Tibial nerve (tissue), 4 donors: ENCODE data around the gene IL34.

Experiments used
- CTCF ChIP-seq, 5 experiments: fragments of 200-600 bp in 3 of 5; fragments of 450-650 bp in 2 of 5; sonication (generic) in 3 of 5; IDR thresholded peaks; one replicate each; pipeline ENCODE4 v1.5.1; 2016 to 2019; ENCODE audit warnings: antibody characterized with exemption in 5 of 5, mild to moderate bottlenecking in 3 of 5, moderate library complexity in 2 of 5
- EP300 ChIP-seq, 2 donors: sonication (generic); formaldehyde crosslinking; IDR thresholded peaks; one replicate each; pipeline ENCODE4 v1.6.1; 2017; ENCODE audit warnings: antibody characterized with exemption in 2 of 2, mild to moderate bottlenecking in 1 of 2

- TF ChIP-seq CTCF (IDR thresholded peaks at IDR 0.05), result no peak
- TF ChIP-seq EP300 (IDR thresholded peaks at IDR 0.05), result no peak
Measured at GRCh38 chr16:70642633-70643032, 3.7 kb upstream of the IL34 start.
